ENCODE data around the gene TPGS1. TPM values are rescaled to one million over a fixed set of nuclear protein-coding genes. Genes with fewer than 3 reads are reported as not detected.

Gene TPGS1
- total RNA-seq, 2 donors from 2014 or later, result 6.3 to 14.1 TPM

DNA sequence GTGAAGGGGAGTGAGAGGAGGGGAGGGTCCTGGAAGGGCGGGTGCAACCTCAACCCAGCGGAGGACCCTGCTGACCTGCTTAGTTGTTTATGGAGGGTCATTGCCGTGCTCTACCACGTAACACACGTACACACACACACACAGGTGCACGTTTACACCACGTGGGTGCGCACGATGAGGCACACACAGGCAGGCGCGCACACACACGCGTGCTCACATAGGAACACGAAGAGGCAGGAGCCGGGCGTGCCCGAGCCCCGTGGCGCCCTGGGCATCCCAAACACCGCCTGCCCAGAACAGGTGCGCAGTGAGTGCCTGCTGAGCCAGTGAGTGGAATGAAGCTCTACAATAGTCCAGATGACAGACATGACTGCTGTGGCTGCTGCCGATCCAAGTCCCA lies 22.2 kb upstream of the TPGS1 start:
- Mint-ChIP-seq H3K4me3 (no peak overlapping the region), H3K27me3 (no peaks in the 10 kb centered on the region), H3K4me1 (peaks cover 14% of the 10 kb centered on the region), H3K36me3 (ENCODE audit: low read depth) (peaks cover 7% of the 10 kb centered on the region), H3K27ac (no peak overlapping the region), H3K9me3 (peaks cover 12% of the 10 kb centered on the region)
- no peak for ATAC-seq (replicated peaks)

DNA sequence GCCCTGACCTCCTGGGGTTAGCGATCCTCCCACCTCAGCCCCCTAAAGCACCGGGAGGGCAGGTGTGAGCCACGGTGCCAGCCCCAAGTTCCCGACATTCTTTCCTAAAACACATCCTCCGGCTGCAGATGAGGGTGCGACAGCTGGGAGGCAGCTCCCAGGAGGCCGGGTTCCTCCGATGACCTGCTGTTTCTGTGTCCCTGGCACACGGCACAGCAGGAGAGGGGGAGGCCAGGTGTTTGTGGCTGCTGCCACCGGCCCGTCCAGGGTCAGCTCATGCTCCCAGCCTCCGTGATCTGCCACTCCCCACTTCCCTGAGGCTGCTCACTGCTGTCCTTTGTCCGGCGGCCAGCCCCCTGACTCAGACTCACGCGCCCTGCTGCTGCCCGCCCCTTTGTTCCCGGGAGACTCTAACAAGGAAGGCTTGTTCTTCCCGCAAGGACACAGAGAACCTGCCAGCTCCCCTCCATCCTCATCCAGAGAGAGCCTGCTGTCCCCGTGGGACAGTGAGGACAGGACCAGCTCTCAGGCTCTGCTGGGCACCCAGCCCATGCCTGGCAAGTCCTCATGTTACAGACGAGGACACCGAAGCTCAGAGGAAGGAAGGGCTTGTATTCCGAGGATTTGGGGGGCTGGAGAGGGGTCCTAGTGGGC lies 21.6 kb upstream of the TPGS1 start:
- H3K27ac Mint-ChIP-seq, result no peak overlapping the region
- peaks cover 7% of the 10 kb centered on the region for H3K4me1 Mint-ChIP-seq
- ATAC-seq (replicated peaks), result no peak
- H3K27me3 Mint-ChIP-seq, result no peaks in the 10 kb centered on the region
- peaks cover 5% of the 10 kb centered on the region for H3K9me3 Mint-ChIP-seq
- H3K36me3 Mint-ChIP-seq (ENCODE audit: low read depth), result peaks cover under 1% of the 10 kb centered on the region
- no peak overlapping the region for H3K4me3 Mint-ChIP-seq

DNA sequence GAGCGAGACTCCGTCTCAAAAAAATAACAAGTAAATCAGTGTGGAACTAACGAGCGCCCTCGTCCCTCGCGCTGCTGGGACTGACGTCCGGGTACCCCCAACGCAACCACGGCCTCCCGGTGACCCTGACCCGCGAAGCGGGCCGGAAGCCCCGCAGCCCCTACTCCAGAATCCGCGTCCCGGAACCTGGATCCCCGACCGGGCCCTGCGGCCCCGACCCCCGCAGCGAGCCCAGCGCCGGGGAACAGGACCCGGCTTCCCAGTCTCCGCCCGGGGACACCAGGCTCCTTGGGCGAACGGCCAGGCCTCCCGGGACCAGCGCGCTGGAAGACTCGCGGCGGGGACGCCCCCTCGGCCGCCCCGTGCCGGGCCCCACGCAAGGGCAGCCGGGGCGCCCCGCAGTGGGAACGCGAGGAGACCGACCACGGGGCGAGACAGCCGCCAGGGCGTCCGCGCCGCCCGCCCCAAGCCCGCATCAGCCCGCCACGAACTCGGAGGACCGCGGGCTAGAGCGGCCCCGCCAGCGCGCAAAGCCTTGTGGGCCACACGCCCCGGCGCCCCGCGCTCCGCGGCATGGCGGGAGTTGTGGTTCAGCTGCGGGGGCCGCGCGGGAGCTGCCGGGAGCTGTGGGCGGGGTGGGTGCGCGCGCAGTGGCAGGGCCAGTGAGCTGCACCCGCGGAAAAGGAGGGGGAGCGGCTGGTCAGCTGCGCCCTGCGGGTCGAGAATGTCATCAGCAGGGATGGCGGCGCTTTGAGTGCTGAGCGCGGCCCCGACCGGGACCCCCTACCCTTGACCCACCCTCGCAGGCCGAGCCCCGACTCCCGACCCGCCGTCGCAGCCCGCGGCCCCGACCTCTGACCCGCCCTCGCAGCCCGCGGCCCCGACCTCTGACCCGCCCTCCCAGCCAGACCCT lies 18.5 kb upstream of the TPGS1 start:
- peak; percentile 79 for ATAC-seq (replicated peaks)
- H3K4me1 Mint-ChIP-seq, result no peaks in the 10 kb centered on the region
- H3K36me3 Mint-ChIP-seq (ENCODE audit: low read depth), result no peaks in the 10 kb centered on the region
- H3K27ac Mint-ChIP-seq, result peak overlapping the region; percentile 78
- peak overlapping the region; percentile 70 for H3K4me3 Mint-ChIP-seq
- no peaks in the 10 kb centered on the region for H3K27me3 Mint-ChIP-seq
- no peaks in the 10 kb centered on the region for H3K9me3 Mint-ChIP-seq

DNA sequence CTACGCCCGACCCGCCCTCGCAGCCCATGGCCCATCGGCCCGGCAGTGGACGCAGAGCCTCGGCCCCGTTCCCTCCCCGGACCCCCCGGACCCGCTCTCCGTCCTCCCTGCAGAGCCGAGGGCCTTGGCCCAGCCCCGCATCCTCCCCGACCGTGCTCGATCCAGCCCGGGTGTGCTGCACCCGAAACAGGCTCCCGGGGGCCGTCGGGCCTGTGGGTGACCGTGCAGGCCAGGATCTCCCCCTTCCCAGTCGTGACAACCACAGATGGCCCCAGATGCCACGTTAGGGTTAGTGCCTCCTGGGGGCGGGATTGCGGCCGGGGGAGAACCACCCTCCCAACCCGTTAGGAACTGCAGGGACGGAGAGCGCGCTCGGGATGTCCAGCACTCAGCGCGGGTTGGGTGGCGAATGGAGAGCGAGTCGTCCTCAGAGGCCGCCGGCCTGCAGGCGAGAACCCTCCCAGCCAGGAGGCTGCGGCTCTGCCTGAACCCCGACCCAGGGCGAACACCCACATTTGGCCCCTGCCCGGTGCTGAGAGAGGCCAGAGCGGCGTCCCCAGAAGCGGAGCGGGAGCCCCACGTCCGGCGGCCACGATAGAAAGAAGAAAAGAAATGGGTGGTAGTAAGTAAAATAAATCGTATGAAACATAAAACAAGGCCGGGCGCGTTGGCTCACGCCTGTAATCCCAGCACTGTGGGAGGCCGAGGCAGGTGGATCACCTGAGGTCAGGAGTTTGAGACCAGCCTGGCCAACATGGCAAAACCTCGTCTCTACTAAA lies 17.7 kb upstream of the TPGS1 start:
- peak; percentile 2 for ATAC-seq (replicated peaks)
- Mint-ChIP-seq H3K4me3 (peak overlapping the region; percentile 41), H3K9me3 (no peaks in the 10 kb centered on the region), H3K36me3 (ENCODE audit: low read depth) (no peaks in the 10 kb centered on the region), H3K27me3 (no peaks in the 10 kb centered on the region), H3K4me1 (no peaks in the 10 kb centered on the region), H3K27ac (no peak overlapping the region)

DNA sequence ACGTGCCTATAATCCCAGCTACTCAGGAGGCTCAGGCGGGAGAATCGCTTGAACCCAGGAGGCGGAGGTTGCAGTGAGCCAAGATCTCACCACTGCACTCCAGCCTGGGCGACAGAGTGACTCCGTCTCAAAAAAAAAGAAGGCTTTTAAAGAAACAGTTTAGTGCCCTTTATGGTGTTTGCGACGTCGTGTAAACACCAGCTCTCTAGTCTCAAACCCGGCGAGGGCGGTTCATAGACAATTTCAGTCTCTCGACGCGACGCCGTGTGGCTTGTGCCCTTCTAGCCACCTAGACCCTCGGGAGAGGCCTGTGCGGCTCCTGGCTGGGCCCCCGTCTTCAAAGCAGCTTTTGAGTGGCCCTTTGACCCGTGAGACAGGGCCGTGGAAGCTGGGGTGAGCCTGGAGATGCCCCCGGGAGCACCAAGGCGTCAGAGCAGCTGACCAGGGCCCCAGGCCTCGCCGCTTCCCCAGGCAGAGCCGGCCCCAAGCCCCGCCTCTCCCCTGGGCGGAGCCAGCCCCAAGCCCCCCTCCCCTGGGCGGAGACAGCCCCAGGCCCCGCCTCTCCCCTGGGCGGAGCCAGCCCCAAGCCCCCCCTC lies 16.1 kb upstream of the TPGS1 start:
- no peak for ATAC-seq (replicated peaks)
- Mint-ChIP-seq H3K4me1 (no peaks in the 10 kb centered on the region), H3K4me3 (no peak overlapping the region), H3K36me3 (ENCODE audit: low read depth) (no peaks in the 10 kb centered on the region), H3K9me3 (no peaks in the 10 kb centered on the region), H3K27ac (no peak overlapping the region), H3K27me3 (no peaks in the 10 kb centered on the region)

DNA sequence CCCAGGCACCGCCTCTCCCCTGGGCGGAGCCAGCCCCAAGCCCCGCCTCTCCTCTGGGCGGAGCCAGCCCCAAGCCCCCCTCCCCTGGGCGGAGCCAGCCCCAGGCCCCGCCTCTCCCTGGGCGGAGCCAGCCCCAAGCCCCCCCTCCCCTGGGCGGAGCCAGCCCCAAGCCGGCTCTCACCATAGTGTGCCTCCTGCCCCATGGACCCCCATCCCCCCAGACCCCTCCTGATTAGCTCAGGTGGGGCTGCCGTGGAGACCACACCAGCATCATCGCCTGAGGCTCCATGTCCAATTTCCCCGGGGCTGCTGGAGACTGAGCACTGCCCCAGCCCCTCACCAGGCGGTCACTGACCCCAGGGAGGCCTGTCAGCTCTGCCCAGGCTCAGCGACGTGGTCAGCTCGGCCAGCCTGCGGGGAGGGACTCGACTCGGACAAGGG lies 15.2 kb upstream of the TPGS1 start:
- Mint-ChIP-seq H3K9me3 (no peaks in the 10 kb centered on the region), H3K4me3 (no peak overlapping the region), H3K4me1 (no peaks in the 10 kb centered on the region), H3K27me3 (no peaks in the 10 kb centered on the region), H3K27ac (no peak overlapping the region), H3K36me3 (ENCODE audit: low read depth) (no peaks in the 10 kb centered on the region)
- ATAC-seq (replicated peaks), result no peak

DNA sequence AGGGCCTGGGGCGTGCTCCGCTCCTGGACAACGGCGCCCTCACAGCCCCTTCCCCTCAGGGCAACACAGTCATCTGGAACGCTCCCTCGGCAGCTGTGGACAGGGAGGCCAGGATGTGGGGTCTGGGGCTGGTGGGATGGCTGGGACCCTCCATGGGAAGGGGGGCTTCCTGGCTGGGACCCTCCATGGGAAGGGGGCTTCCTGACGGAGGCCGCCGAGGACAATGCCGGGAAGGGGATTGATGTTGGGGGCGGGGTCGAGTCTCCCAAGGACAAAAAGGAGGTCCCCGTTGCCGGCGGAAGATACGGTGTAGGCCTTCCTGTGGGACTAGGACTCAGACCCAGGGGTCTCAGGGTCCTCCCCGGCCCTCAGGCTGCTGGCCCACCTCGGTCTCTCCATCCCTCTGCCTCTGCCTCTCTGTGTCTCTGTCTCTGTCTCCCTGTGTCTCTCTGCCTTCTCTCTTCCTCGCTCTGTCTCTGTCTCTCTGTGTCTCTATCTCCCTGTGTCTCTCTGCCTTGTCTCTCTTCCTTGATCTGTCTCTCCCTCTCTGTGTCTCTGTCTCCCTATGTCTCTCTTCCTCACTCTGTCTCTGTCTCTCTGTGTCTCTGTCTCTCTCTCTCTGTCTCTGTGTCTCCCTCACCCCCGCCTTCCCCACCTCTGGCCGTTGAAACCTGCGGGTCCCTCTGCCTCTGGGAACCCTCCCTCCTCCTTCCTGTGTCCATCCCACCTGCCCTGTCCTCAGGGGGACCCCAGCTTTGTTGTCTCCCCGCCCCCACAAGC lies 13.7 kb upstream of the TPGS1 start:
- no peak overlapping the region for H3K4me3 Mint-ChIP-seq
- H3K36me3 Mint-ChIP-seq (ENCODE audit: low read depth), result no peaks in the 10 kb centered on the region
- no peaks in the 10 kb centered on the region for H3K9me3 Mint-ChIP-seq
- peaks cover 4% of the 10 kb centered on the region for H3K27me3 Mint-ChIP-seq
- no peaks in the 10 kb centered on the region for H3K4me1 Mint-ChIP-seq
- no peak for ATAC-seq (replicated peaks)
- H3K27ac Mint-ChIP-seq, result peak overlapping the region; percentile 20

DNA sequence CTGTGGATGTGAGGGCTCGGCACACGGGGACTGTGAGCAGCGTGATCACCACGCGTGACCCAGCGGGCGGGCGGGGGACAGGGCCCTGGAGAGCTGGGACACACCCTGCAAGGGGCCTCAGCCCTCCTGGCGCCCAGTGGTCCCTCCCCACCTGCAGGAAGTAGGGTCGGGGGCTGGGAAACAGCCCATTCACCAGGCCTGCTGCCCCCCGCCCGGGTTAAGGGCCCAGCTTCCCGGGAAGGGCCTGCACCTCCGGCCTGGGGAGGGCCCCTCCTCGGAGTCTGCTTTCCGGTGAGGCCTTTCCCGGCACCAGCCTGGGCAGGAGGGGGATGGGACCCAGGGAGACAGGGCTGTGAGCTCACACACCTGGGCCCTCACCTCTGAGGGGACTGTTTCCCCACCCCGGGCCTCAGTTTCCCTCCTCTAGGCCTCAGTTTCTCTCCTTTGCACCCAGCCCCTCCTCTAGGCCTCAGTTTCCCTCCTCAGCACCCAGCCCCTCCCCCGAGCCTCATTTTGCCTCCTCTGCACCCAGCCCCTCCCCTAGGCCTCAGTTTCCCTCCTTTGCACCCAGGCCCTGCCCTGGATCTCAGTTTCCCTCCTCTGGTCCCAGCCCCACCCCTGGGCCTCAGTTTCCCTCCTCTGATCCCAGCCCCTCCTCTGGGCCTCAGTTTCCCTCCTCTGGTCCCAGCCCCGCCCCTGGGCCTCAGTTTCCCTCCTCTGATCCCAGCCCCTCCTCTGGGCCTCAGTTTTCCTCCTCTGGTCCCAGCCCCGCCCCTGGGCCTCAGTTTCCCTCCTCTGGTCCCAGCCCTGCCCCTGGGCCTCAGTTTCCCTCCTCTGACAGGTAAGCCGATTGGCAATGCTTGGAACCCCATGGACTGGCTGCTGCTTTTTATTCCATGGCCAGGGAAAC lies 12.9 kb upstream of the TPGS1 start:
- H3K36me3 Mint-ChIP-seq (ENCODE audit: low read depth), result no peaks in the 10 kb centered on the region
- H3K4me3 Mint-ChIP-seq, result no peak overlapping the region

DNA sequence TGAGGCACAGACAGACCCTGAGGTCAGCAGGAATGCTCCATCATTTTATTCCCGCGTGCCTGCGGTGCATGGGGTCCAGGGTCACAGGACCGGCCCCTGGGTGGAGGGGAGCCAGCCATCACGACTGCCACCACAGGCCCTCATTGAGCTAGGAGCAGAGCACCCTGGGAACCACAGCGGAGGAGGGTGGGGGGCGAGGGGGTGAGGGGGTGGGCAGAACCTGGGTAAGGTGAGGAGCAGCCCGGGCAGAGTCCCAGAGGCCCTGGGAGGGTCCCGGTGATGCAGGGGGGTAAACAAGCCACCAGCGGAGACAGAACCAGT lies 12.3 kb upstream of the TPGS1 start:
- peaks cover 10% of the 10 kb centered on the region for H3K27me3 Mint-ChIP-seq
- H3K4me3 Mint-ChIP-seq, result no peak overlapping the region
- H3K4me1 Mint-ChIP-seq, result no peaks in the 10 kb centered on the region
- no peak for ATAC-seq (replicated peaks)
- no peaks in the 10 kb centered on the region for H3K9me3 Mint-ChIP-seq
- H3K36me3 Mint-ChIP-seq (ENCODE audit: low read depth), result no peaks in the 10 kb centered on the region
- H3K27ac Mint-ChIP-seq, result no peak overlapping the region

More for the DNA sequence above, 12.9 kb upstream of the TPGS1 start:
- Mint-ChIP-seq H3K27me3 (peaks cover 8% of the 10 kb centered on the region), H3K4me1 (no peaks in the 10 kb centered on the region), H3K27ac (peak overlapping the region; percentile 20), H3K9me3 (no peaks in the 10 kb centered on the region)
- ATAC-seq (replicated peaks), result no peak

DNA sequence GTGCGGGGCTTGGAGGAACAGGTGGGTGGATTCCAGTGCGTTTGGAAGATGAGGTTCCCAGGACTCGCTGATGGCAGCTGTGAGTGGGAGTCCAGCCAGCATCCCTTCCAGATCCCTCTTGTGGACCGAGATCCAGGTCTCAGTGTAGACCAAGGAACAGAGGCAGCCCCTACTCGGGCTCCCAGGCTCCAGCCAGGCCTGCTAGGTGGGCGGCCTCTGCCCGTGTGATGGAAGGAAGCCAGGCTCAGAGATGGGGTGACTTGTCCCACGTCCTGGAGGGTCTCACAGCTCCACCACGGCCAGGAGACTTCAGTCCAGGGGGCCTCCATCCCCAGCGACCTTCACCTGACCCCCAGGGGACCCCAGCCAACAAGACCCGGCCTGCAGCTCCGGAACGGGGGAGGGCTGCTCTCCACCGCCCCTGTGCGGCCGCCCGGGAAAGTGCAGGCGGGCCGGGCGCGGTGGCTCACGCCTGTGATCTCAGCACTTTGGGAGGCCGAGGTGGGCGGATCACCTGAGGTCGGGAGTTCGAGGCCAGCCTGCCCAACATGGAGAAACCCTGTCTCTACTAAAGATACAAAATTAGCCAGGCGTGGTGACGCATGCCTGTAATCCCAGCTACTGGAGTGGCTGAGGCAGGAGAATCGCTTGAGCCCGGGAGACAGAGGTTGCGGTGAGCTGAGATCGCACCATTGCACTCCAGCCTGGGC lies 11.7 kb upstream of the TPGS1 start:
- peak; percentile 44 for ATAC-seq (replicated peaks)
- no peak overlapping the region for H3K4me3 Mint-ChIP-seq
- no peak overlapping the region for H3K27ac Mint-ChIP-seq
- H3K27me3 Mint-ChIP-seq, result peaks cover 10% of the 10 kb centered on the region
- H3K36me3 Mint-ChIP-seq (ENCODE audit: low read depth), result no peaks in the 10 kb centered on the region
- H3K9me3 Mint-ChIP-seq, result no peaks in the 10 kb centered on the region
- H3K4me1 Mint-ChIP-seq, result no peaks in the 10 kb centered on the region

DNA sequence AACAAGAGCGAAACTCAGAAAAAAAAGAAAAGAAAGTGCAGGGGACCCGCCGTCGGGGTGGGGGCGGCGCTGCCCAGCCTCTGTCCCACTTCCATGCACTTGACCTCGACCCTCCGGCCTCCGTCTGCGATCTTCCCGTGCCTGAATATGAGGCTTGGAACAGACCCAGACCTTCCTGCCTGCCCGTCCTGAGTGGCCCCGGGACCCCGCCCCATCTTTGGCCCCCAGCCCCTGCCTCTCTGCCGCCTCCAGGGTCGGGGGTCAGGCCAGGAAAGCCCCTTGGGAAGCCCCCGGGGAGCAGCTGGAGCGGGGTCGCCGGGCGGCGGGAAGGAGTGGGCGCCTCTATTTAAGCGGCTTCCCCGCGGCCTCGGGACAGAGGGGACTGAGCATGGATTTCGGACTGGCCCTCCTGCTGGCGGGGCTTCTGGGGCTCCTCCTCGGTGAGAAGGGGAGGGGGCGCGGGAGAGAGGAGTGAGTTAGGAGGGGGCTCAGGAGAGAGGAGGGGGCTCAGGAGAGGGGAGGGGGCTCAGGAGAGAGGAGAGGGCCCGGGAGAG lies 11.1 kb upstream of the TPGS1 start, which contains the start of gene MADCAM1:
TSS of gene MADCAM1 (plus strand) at position 375 of the 554 bp plus-strand sequence. CDS start at position 389, 14 bp downstream.
- no peaks in the 10 kb centered on the region for H3K9me3 Mint-ChIP-seq
- H3K27ac Mint-ChIP-seq, result no peak within 1 kb of the TSS
- H3K4me3 Mint-ChIP-seq, result no peak within 1 kb of the TSS
- H3K4me1 Mint-ChIP-seq, result no peaks in the 10 kb centered on the region
- H3K27me3 Mint-ChIP-seq, result peaks cover 10% of the 10 kb centered on the region
- ATAC-seq (replicated peaks), result no peak
- no peaks in the 10 kb centered on the region for H3K36me3 Mint-ChIP-seq (ENCODE audit: low read depth)

DNA sequence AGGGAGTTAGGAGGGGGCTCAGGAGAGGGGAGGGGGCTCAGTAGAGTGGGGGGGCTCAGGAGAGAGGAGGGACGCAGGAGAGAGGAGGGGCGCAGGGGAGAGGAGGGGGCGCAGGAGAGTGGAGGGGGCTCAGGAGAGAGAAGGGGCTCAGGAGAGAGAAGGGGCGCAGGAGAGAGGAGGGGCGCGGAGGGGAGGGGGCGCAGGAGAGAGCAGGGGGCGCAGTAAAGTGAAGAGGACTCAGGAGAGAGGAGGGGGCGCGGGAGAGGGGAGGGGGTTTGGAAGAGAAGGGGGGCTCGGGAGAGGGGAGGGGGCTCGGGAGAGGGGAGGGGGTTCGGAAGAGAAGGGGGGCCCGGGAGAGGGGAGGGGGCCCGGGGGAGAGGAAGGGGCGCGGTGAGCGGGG lies 10.3 kb upstream of the TPGS1 start:
- Mint-ChIP-seq H3K27ac (no peak overlapping the region), H3K27me3 (peaks cover 10% of the 10 kb centered on the region), H3K4me3 (no peak overlapping the region), H3K4me1 (no peaks in the 10 kb centered on the region), H3K36me3 (ENCODE audit: low read depth) (no peaks in the 10 kb centered on the region), H3K9me3 (no peaks in the 10 kb centered on the region)
- no peak for ATAC-seq (replicated peaks)
